Endodermal cell (in vitro differentiated cells): Measurements from ENCODE around the gene ZNF286A. TPM values are rescaled to one million over a fixed set of nuclear protein-coding genes. Genes with fewer than 3 reads are reported as not detected.
"Not testable (repeated sequence)": the region's sequence is repeated elsewhere in the genome, so short reads cannot be mapped to it uniquely, and the experiment has no call there.

Source experiments
- DNase-seq: peaks from one replicate; pipeline ENCODE4 v3.0.0-alpha.2; 2017
- H3K27ac ChIP-seq: 2 replicates; pipeline ENCODE4 v1.5.1; 2013; ENCODE audit warnings: mild to moderate bottlenecking, low read depth, low read length, moderate library complexity
- H3K27me3 ChIP-seq: 2 replicates; pipeline ENCODE4 v1.6.1; 2013; ENCODE audit warnings: mild to moderate bottlenecking, low read length, moderate library complexity; ENCODE audit not compliant: insufficient read depth, control insufficient read depth, poor library complexity, severe bottlenecking
- H3K36me3 ChIP-seq: 2 replicates; pipeline ENCODE4 v1.7.0; 2013; ENCODE audit warnings: mild to moderate bottlenecking, low read length, moderate library complexity; ENCODE audit not compliant: control insufficient read depth, insufficient read depth
- H3K4me1 ChIP-seq: one replicate; pipeline ENCODE4 v1.7.0; 2013; ENCODE audit warnings: low read length; ENCODE audit not compliant: control insufficient read depth, insufficient read depth
- H3K4me3 ChIP-seq: 2 replicates; pipeline ENCODE4 v1.5.1; 2013; ENCODE audit warnings: mild to moderate bottlenecking, low read length, moderate library complexity
- H3K9ac ChIP-seq: 2 replicates; pipeline ENCODE4 v1.6.1; 2013; ENCODE audit warnings: mild to moderate bottlenecking, low read length, moderate library complexity; ENCODE audit not compliant: poor library complexity, severe bottlenecking; ENCODE audit errors: extremely low read depth
- H3K9me3 ChIP-seq: 2 replicates; pipeline ENCODE4 v1.6.1; 2013; ENCODE audit warnings: mild to moderate bottlenecking, low read length, moderate library complexity; ENCODE audit not compliant: control insufficient read depth
- H3K27ac Mint-ChIP-seq: 2 replicates; pipeline ENCODE4 v1.8.0; 2020; ENCODE audit warnings: mixed read lengths
- H3K27me3 Mint-ChIP-seq: 2 replicates; pipeline ENCODE4 v1.8.0; 2021; ENCODE audit warnings: mild to moderate bottlenecking, mixed read lengths; ENCODE audit not compliant: insufficient read depth
- H3K36me3 Mint-ChIP-seq: 2 replicates; pipeline ENCODE4 v1.8.0; 2020; ENCODE audit warnings: low read depth, mixed read lengths
- H3K4me1 Mint-ChIP-seq: 2 replicates; pipeline ENCODE4 v1.8.0; 2020; ENCODE audit warnings: mixed read lengths
- H3K4me3 Mint-ChIP-seq: 2 replicates; pipeline ENCODE4 v1.8.0; 2020; ENCODE audit warnings: mild to moderate bottlenecking, moderate library complexity, mixed read lengths
- H3K9me3 Mint-ChIP-seq: 2 replicates; pipeline ENCODE4 v1.8.0; 2020; ENCODE audit warnings: mild to moderate bottlenecking, mixed read lengths
- WGBS, 2 experiments: methylation state at CpG; one replicate each; pipeline versions ENCODE4 v1.1.5 to v1.1.7; 2013; ENCODE audit warnings: missing lambda C conversion rate in 2 of 2, mixed read lengths in 1 of 2; ENCODE audit not compliant: insufficient coverage in 1 of 2, insufficient read length in 1 of 2; 5-methylcytosine and 5-hydroxymethylcytosine counted together
- total RNA-seq, 2 donors: library from RNA; stranded (reverse); fragmentation: NEBNext Ultra II Directional in 1 of 2; extraction: Animal tissue kit (Norgen Biotek cat#: 25700) in 1 of 2; gene quantifications; 2 replicates in 1 of 2; 3 replicates in 1 of 2; pipeline ENCODE4 v1.2.1, GENCODE V29; 2021

The ZNF286A gene
- total RNA-seq, 2 donors from 2014 or later: 75.1 to 81.2 TPM

GRCh38 chr17:15708879-15709278, 9.3 kb downstream of the ZNF286A start:
- not testable (repeated sequence) for H3K4me1 Mint-ChIP-seq, H3K4me1 ChIP-seq, H3K4me3 Mint-ChIP-seq, H3K27me3 Mint-ChIP-seq, H3K27ac Mint-ChIP-seq, H3K9ac ChIP-seq, DNase-seq, H3K27ac ChIP-seq, H3K27me3 ChIP-seq
- Mint-ChIP-seq H3K36me3 (peaks cover 87% of the 10 kb centered on the region), H3K9me3 (peaks cover 82% of the 10 kb centered on the region)
- H3K9me3 ChIP-seq: peaks cover 89% of the 10 kb centered on the region
- H3K4me3 ChIP-seq: peak overlapping the region; percentile 69
- 95% methylated on average over 3 of the region's 3 CpGs; no CpG with 5 or more reads in 1 of the 2 experiments for WGBS, 2 experiments
- peaks cover 74% of the 10 kb centered on the region for H3K36me3 ChIP-seq

- H3K27me3 Mint-ChIP-seq, H3K4me3 Mint-ChIP-seq, H3K4me1 Mint-ChIP-seq, DNase-seq, H3K27ac Mint-ChIP-seq, H3K27ac ChIP-seq, H3K4me1 ChIP-seq, H3K27me3 ChIP-seq, H3K9ac ChIP-seq: not testable (repeated sequence)
- Mint-ChIP-seq H3K36me3 (peaks cover 81% of the 10 kb centered on the region), H3K9me3 (peaks cover 83% of the 10 kb centered on the region)
- peaks cover 79% of the 10 kb centered on the region for H3K9me3 ChIP-seq
- H3K36me3 ChIP-seq: peaks cover 55% of the 10 kb centered on the region
- WGBS, 2 experiments: 95 to 97% methylated on average over 4 to 6 of the region's 11 CpGs
- peak overlapping the region; percentile 72 for H3K4me3 ChIP-seq
These were observed 17.3 kb downstream of the ZNF286A start for GRCh38 chr17:15716601-15717563.

- 84% methylated on average over 4 of the region's 14 CpGs; no CpG with 5 or more reads in 1 of the 2 experiments for WGBS, 2 experiments
These were observed 31.0 kb downstream of the ZNF286A start for GRCh38 chr17:15730535-15730934.

GRCh38 chr17:15731900-15732299, 32.3 kb downstream of the ZNF286A start, which contains the start of gene TBC1D26:
Gene TBC1D26, plus strand, starts transcription at chr17:15732283. Its CDS starts 3,066 bp downstream, at chr17:15735349.
- H3K9me3 ChIP-seq, H3K4me1 Mint-ChIP-seq, H3K36me3 ChIP-seq, H3K4me3 Mint-ChIP-seq, H3K9ac ChIP-seq, DNase-seq, H3K4me1 ChIP-seq, H3K9me3 Mint-ChIP-seq, H3K4me3 ChIP-seq, H3K27me3 ChIP-seq, H3K27ac ChIP-seq, H3K27ac Mint-ChIP-seq, H3K36me3 Mint-ChIP-seq, H3K27me3 Mint-ChIP-seq: not testable (repeated sequence)
- 20 to 89% methylated on average over 1 to 9 of the region's 10 CpGs for WGBS, 2 experiments

More at GRCh38 chr17:15730535-15730934, 31.0 kb downstream of the ZNF286A start:
- H3K27ac ChIP-seq, H3K4me1 ChIP-seq, DNase-seq, H3K27me3 Mint-ChIP-seq, H3K9me3 ChIP-seq, H3K9me3 Mint-ChIP-seq, H3K4me3 ChIP-seq, H3K27ac Mint-ChIP-seq, H3K27me3 ChIP-seq, H3K4me3 Mint-ChIP-seq, H3K36me3 ChIP-seq, H3K4me1 Mint-ChIP-seq, H3K36me3 Mint-ChIP-seq, H3K9ac ChIP-seq: not testable (repeated sequence)

GRCh38 chr17:15733174-15733789, 33.7 kb downstream of the ZNF286A start:
- H3K9ac ChIP-seq, H3K4me3 Mint-ChIP-seq, H3K27me3 ChIP-seq, H3K4me3 ChIP-seq, DNase-seq, H3K27me3 Mint-ChIP-seq, H3K9me3 ChIP-seq, H3K27ac Mint-ChIP-seq, H3K4me1 ChIP-seq, H3K9me3 Mint-ChIP-seq, H3K4me1 Mint-ChIP-seq, H3K27ac ChIP-seq, H3K36me3 ChIP-seq, H3K36me3 Mint-ChIP-seq: not testable (repeated sequence)
- WGBS, 2 experiments: 92% methylated on average over 5 of the region's 10 CpGs; no CpG with 5 or more reads in 1 of the 2 experiments

- not testable (repeated sequence) for H3K9ac ChIP-seq, H3K36me3 Mint-ChIP-seq, H3K27ac ChIP-seq, H3K4me1 ChIP-seq, H3K4me1 Mint-ChIP-seq, H3K9me3 ChIP-seq, H3K36me3 ChIP-seq, H3K4me3 ChIP-seq, H3K27me3 Mint-ChIP-seq, DNase-seq, H3K27me3 ChIP-seq, H3K4me3 Mint-ChIP-seq, H3K9me3 Mint-ChIP-seq, H3K27ac Mint-ChIP-seq
- WGBS, 2 experiments: 86% methylated on average over 3 of the region's 5 CpGs; no CpG with 5 or more reads in 1 of the 2 experiments
These were observed 37.0 kb downstream of the ZNF286A start for GRCh38 chr17:15736578-15736977.
